Mesothelial cell of epicardium (in vitro differentiated cells): ENCODE data around the gene SMG6. TPM values are rescaled to one million over a fixed set of nuclear protein-coding genes. Genes with fewer than 3 reads are reported as not detected.

ENCODE experiments used
- DNase-seq, 2 experiments: peaks; one replicate each; pipeline ENCODE4 v3.0.0; 2021; ENCODE audit warnings: low spot score in 2 of 2; ENCODE audit not compliant: unreplicated experiment in 2 of 2
- H3K27ac Mint-ChIP-seq: 2 replicates; pipeline ENCODE4 v1.8.0; 2021; ENCODE audit warnings: mixed read lengths
- H3K27me3 Mint-ChIP-seq: 2 replicates; pipeline ENCODE4 v1.8.0; 2021; ENCODE audit warnings: low read depth, mixed read lengths
- H3K36me3 Mint-ChIP-seq: 2 replicates; pipeline ENCODE4 v1.8.0; 2021; ENCODE audit warnings: mixed read lengths
- H3K4me1 Mint-ChIP-seq: 2 replicates; pipeline ENCODE4 v1.8.0; 2021; ENCODE audit warnings: mixed read lengths
- H3K4me3 Mint-ChIP-seq: 2 replicates; pipeline ENCODE4 v1.8.0; 2021; ENCODE audit warnings: mild to moderate bottlenecking, moderate library complexity, mixed read lengths
- H3K9me3 Mint-ChIP-seq: 2 replicates; pipeline ENCODE4 v1.8.0; 2021; ENCODE audit warnings: mixed read lengths
- total RNA-seq: library from RNA; stranded (reverse); gene quantifications from 3 replicates; pipeline ENCODE4 v1.2.1, GENCODE V29; 2021
- TF ChIP-seq, protein P1 (sequence below): fragments of 200-600 bp; sonication (generic); IDR thresholded peaks from one replicate; pipeline ENCODE4 v1.5.0; 2021; ENCODE audit warnings: antibody characterized with exemption; ENCODE audit not compliant: unreplicated experiment

Gene SMG6
- 55.4 to 58.3 TPM (median 58.3 TPM) in 3 replicates for total RNA-seq

DNA sequence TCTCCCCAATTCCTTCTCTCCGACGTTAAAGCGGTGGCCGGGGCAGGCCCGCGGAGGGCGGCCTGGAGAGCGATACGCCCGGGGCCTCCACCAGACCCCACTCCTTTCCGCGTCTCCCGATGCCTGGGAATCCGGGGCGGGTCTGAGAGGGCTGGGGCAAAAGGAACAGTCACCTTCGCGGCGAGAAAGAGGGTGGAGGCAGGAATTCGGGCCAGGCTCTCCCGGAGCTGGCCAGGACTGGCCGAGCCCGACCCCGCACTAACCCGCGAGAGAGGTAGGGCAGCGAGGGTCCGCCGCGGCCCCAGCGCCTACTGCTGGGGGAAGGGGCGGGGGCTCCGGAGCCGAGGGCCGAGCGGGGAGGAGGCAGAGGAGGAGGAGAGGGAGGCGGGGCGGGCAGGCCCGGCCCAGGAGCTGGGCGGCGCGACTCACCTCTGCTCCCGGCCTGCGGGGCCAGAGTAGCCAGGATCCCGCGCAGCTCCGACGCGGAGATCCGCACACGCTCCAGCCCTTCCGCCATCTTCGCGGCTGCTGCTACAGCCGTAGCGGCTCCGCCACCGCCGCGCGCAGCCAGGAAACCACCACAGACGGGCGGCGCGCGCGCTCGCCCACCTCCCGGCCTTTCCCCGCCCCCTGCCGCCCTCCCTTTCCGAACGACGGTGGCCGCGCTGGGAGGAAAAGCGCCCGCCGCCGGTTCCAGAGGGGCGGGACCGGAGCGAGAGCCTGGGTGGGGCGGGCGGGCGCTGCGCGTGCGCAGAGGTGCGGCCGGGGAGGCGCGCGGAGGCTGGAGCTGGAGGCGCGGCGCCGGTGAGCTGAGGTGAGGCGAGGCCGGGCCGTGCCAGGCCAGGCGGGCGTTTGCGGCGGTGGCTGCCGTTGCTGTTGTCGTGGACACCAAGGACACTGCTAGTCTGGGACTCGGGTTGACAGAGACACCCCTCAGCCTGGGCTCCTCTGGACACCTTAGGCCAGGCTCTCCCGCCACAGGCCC, at the start of gene SMG6, which contains the start of gene SRR:
Gene SMG6, minus strand, starts transcription at position 582 of the 985 bp plus-strand sequence. Its CDS starts 65 bp downstream, at position 517.
Gene SRR, plus strand, starts transcription at position 747 of the 985 bp plus-strand sequence. CDS start 11,611 bp downstream, outside the sequence.
- DNase-seq = peak; percentile 92 to 93
- H3K36me3 Mint-ChIP-seq = peaks cover 12% of the 10 kb centered on the region
- H3K27me3 Mint-ChIP-seq = no peaks in the 10 kb centered on the region
- TF ChIP-seq, protein P1, sequence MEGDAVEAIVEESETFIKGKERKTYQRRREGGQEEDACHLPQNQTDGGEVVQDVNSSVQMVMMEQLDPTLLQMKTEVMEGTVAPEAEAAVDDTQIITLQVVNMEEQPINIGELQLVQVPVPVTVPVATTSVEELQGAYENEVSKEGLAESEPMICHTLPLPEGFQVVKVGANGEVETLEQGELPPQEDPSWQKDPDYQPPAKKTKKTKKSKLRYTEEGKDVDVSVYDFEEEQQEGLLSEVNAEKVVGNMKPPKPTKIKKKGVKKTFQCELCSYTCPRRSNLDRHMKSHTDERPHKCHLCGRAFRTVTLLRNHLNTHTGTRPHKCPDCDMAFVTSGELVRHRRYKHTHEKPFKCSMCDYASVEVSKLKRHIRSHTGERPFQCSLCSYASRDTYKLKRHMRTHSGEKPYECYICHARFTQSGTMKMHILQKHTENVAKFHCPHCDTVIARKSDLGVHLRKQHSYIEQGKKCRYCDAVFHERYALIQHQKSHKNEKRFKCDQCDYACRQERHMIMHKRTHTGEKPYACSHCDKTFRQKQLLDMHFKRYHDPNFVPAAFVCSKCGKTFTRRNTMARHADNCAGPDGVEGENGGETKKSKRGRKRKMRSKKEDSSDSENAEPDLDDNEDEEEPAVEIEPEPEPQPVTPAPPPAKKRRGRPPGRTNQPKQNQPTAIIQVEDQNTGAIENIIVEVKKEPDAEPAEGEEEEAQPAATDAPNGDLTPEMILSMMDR = no peak
- no peaks in the 10 kb centered on the region for H3K9me3 Mint-ChIP-seq
- peak within 1 kb of the TSS; percentile 89 for H3K27ac Mint-ChIP-seq
- peak within 1 kb of the TSS; percentile 84 for H3K4me3 Mint-ChIP-seq
- peaks cover 25% of the 10 kb centered on the region for H3K4me1 Mint-ChIP-seq

DNA sequence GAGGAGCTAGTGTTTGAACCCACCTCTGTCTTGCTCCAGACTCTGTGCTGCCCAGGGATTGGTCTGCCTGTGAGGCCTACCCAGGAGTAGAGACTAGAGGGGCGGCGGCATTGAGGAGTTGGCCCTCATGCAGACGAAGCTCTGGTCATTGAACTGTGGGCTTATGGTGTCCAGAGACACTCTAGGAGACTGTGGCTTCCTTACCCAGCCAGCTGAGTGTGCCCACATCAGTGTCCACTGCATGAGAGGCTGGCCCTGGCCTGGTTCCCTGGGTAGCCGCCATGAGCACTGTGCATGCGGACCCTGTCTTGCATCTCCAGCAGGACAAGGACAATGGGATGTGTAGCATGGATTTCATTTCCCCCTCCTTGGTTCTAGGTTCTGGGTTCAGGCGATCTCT, 47.7 kb upstream of the SMG6 start:
- no peaks in the 10 kb centered on the region for H3K9me3 Mint-ChIP-seq

DNA sequence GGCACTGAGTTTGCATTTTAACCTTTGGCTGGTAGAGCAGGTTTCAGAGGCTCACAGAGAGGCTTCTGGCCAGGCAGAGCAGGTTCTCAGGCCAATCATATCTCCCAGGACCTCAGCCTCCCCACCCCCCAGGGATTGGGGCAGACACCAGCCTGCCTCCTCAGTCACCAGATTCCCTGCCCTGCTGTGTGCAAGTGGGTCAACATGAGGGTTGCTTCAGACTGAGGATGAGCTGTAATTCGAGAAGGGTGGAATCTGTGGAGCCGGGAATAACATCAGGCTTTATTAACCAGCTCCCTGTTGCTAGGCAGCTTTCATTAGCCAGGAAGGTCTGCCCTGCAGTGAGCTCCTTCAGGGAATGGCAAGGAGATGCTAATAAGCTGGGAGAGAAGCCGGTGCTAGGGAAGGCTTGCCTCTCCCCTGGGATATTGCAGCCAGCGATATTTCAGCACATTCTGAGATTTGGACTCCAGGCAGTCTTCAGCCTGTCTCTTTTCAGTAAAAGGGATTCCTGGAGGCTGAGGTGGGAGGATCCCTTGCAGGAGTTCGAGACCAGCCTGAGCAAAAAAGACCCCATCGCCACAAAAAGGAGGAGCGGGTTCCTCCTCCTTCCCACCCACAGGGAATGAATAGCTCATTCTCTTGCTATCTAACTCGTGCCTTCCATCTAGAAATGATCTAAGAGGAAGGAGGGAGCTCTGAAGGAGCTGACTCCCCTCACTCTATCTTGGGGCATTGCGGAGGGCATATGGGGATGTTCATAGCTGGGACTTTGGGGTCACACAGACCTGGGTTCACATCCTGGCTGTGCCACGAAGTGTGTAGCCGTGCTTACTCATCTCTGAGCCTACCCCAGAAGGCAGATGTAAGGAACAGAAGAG, 44.5 kb upstream of the SMG6 start:
- Mint-ChIP-seq H3K9me3 (no peaks in the 10 kb centered on the region), H3K36me3 (no peaks in the 10 kb centered on the region), H3K27me3 (no peaks in the 10 kb centered on the region), H3K27ac (peak overlapping the region; percentile 75), H3K4me3 (no peak overlapping the region), H3K4me1 (peaks cover 21% of the 10 kb centered on the region)
- TF ChIP-seq, protein P1 = no peak
- no peak for DNase-seq

More for the DNA sequence above, 47.7 kb upstream of the SMG6 start:
- no peak overlapping the region for H3K27ac Mint-ChIP-seq
- H3K4me3 Mint-ChIP-seq = no peak overlapping the region
- DNase-seq = no peak
- H3K36me3 Mint-ChIP-seq = no peaks in the 10 kb centered on the region
- H3K27me3 Mint-ChIP-seq = no peaks in the 10 kb centered on the region
- H3K4me1 Mint-ChIP-seq = peaks cover 15% of the 10 kb centered on the region
- TF ChIP-seq, protein P1 = no peak

DNA sequence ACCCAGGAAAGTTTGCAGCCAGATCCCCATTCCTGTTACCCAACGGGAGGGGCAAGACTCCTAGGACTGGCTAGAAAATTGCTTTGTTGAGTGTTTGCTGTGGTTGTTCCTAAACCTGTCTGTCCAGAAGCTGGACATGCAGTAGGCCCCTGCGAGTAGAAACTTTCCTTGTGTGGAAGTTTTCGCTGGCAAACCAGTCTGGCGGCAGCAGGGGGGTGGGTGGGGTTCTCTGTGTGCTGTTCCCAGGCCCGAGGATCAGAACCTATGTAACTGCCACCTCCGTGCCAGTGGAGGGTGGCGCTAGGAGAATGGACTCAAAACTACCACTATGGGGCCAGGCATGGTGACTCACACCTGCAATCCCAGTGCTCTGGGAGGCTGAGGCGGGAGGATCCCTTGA, 42.9 kb upstream of the SMG6 start:
- no peak for DNase-seq
- no peak overlapping the region for H3K4me3 Mint-ChIP-seq
- no peaks in the 10 kb centered on the region for H3K9me3 Mint-ChIP-seq
- TF ChIP-seq, protein P1 = no peak
- H3K27ac Mint-ChIP-seq = peak overlapping the region; percentile 85
- peaks cover 21% of the 10 kb centered on the region for H3K4me1 Mint-ChIP-seq
- peaks cover 4% of the 10 kb centered on the region for H3K36me3 Mint-ChIP-seq
- H3K27me3 Mint-ChIP-seq = no peaks in the 10 kb centered on the region

DNA sequence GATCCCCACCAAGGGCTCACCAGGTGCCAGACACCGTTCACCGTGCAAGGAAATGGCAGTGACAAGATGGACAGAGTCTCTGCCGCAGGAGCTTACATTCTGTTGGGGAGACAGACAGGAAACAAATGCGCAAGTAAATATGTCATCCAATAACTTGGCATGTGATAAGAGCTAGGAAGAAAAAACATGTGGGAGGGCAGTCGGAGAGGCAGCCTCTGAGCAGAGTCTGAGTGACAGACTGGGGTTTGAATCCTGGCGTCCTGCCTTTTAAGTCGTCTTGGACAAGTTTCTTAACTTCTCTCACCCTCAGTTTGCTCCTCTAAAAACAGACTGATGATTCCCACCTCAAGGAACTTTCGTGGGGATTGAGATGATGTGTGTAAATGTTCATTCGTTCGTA, 40.9 kb upstream of the SMG6 start:
- DNase-seq = no peak
- Mint-ChIP-seq H3K27me3 (no peaks in the 10 kb centered on the region), H3K36me3 (peaks cover 4% of the 10 kb centered on the region), H3K27ac (no peak overlapping the region), H3K9me3 (no peaks in the 10 kb centered on the region), H3K4me3 (no peak overlapping the region), H3K4me1 (peaks cover 21% of the 10 kb centered on the region)
- TF ChIP-seq, protein P1 = no peak
